Measurements from ENCODE around the gene SLC26A1. TPM values are rescaled to one million over a fixed set of nuclear protein-coding genes. Genes with fewer than 3 reads are reported as not detected.

Gene SLC26A1
- total and polyA plus RNA-seq, 12 donors, result 0.06 to 0.66 (median 0.33) TPM; not detected in 8

DNA sequence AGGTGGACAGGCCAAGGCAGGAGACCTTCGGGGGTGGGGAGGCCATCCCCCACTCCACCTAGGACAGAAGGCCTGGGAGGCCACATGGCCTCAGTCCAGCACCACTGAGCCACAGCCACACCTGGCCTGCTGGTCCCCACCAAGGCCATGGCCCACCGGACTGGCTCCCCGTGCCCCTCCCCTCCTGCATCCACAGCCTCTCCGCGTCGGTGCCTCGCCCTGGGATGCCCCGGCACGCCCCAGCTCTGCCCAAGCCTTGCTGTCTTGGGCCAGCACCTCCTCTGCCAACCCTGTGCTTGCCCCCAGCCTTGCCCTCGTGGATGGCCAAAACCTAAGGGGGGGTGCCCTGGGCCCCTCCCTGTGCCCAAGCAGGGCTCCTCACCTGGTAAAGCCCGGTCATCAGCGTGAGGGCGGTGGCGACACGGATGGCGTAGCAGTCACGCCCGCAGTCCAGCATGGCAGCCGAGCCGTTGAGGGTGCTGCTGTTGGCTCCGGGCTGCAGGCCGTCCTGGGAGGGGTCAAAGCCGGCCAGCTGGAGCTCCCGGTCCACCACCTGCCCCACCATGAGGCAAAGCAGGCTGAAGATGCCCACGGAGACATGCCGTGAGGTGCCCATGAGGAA is 2.3 kb downstream of the SLC26A1 start:
- WGBS, 2 donors, result 93 to 95% methylated on average over 26 of the region's 26 CpGs
- intact Hi-C loops (cut with DNase I), result no loop called here
- ATAC-seq, result no peak
- Histone ChIP-seq H3K27ac (no peak overlapping the region), H3K4me1 (peaks cover 4 to 18% (median 17%) of the 10 kb centered on the region in 9 donors), H3K27me3 (peaks cover 0 to 3% (median under 1%) of the 10 kb centered on the region in 7 donors), H3K36me3 (peaks cover 0 to 15% (median 0%) of the 10 kb centered on the region in 9 donors), H3K9me3 (no peaks in the 10 kb centered on the region), H3K4me3 (no peak overlapping the region)
- no peak for DNase-seq
- TF ChIP-seq CTCF (IDR thresholded peaks at IDR 0.05), result no peak

DNA sequence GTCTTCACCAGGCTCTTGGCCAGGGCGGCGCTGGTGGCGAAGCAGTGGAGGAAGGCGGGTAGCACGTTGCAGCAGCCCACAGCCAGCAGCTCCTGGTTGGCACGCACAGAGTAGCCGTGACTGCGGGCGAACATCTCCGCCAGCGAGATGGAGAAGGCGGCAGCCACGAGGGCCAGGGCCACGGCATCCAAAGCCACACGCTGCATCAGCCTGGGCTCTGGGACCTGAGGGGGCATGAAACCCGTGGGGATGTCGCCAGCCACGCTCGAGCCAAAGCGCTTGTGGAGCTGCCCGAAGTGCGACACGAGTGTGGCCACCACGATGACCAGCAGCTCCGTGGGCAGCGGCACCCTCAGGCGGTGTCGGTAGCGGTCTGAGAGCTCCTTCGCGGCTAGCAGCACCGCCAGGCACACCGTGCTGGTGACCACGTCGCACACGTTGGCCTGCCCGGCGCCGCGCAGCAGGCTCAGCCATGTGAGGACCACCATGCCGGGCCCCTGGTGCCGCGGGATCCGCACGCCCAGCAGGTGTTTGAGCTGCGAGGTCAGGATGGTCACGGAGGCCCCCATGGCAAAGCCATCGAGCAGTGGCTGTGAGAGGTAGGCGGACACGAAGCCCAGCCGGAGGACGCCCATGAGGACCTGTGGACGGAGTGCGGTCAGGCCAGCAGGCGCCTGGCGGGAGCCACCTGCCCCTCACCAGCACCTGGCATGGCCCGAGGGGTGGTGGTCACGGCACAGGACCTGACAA is 3.3 kb downstream of the SLC26A1 start:
- Histone ChIP-seq H3K4me3 (no peak overlapping the region), H3K4me1 (peaks cover 4 to 28% (median 25%) of the 10 kb centered on the region in 9 donors), H3K9me3 (no peaks in the 10 kb centered on the region), H3K27me3 (no peaks in the 10 kb centered on the region), H3K36me3 (peaks cover 0 to 15% (median 0%) of the 10 kb centered on the region in 9 donors), H3K27ac (no peak overlapping the region)
- intact Hi-C loops (cut with DNase I), result no loop called here
- peak in 1 of 2 donors; percentile 12 for DNase-seq
- TF ChIP-seq CTCF (IDR thresholded peaks at IDR 0.05), result no peak
- ATAC-seq, result no peak
- 97% methylated on average over 58 of the region's 58 CpGs for WGBS, 2 donors

GRCh38 chr4:988726-989721 is 4.2 kb downstream of the SLC26A1 start:
- ATAC-seq (peak in 1 of 8 donors; percentile 2), DNase-seq (peak in 1 of 2 donors; percentile 13)
- H3K9me3 ChIP-seq, result no peaks in the 10 kb centered on the region
- TF ChIP-seq CTCF (IDR thresholded peaks at IDR 0.05), result no peak
- H3K36me3 ChIP-seq, result peaks cover 0 to 15% (median 0%) of the 10 kb centered on the region in 9 donors
- 87 to 90% methylated on average over 67 to 69 of the region's 69 CpGs for WGBS, 2 donors
- intact Hi-C loops (cut with DNase I), result no loop called here
- no peak overlapping the region for H3K27ac ChIP-seq
- no peaks in the 10 kb centered on the region for H3K27me3 ChIP-seq
- no peak overlapping the region for H3K4me3 ChIP-seq
- peaks cover 4 to 32% (median 25%) of the 10 kb centered on the region in 9 donors for H3K4me1 ChIP-seq
